GM18498 (cell line): ENCODE measurements around the gene ARFGEF3.

Source experiments
- ATAC-seq: cut with Tn5 transposase; IDR thresholded peaks from one replicate; pipeline ENCODE4 v1.9.1; 2021; ENCODE audit warnings: mild to moderate bottlenecking, moderate library complexity; ENCODE audit not compliant: unreplicated experiment

The ARFGEF3 gene

GRCh38 chr6:138162955-138163575 lies 1.3 kb downstream of the ARFGEF3 start:
- ATAC-seq, result no peak

- ATAC-seq, result no peak
Observed at GRCh38 chr6:138175596-138175995, 13.9 kb downstream of the ARFGEF3 start.

GRCh38 chr6:138176652-138177232 lies 15.0 kb downstream of the ARFGEF3 start:
- ATAC-seq, result no peak

GRCh38 chr6:138182939-138183789 lies 21.4 kb downstream of the ARFGEF3 start:
- no peak for ATAC-seq

GRCh38 chr6:138183790-138184134 lies 22.0 kb downstream of the ARFGEF3 start:
- ATAC-seq, result no peak

- ATAC-seq, result no peak
Observed at GRCh38 chr6:138184230-138184629, 22.5 kb downstream of the ARFGEF3 start.

- no peak for ATAC-seq
Observed at GRCh38 chr6:138187156-138187555, 25.4 kb downstream of the ARFGEF3 start.

- no peak for ATAC-seq
Observed at GRCh38 chr6:138188278-138188941, 26.7 kb downstream of the ARFGEF3 start.

- ATAC-seq, result no peak
Observed at GRCh38 chr6:138194287-138194686, 32.5 kb downstream of the ARFGEF3 start.

- no peak for ATAC-seq
Observed at GRCh38 chr6:138196122-138196738, 34.5 kb downstream of the ARFGEF3 start.

- ATAC-seq, result no peak
Observed at GRCh38 chr6:138197570-138197969, 35.8 kb downstream of the ARFGEF3 start.

GRCh38 chr6:138198430-138199091 lies 36.8 kb downstream of the ARFGEF3 start:
- no peak for ATAC-seq

- ATAC-seq, result no peak
Observed at GRCh38 chr6:138201836-138202235, 40.1 kb downstream of the ARFGEF3 start.

- no peak for ATAC-seq
Observed at GRCh38 chr6:138203315-138203714, 41.6 kb downstream of the ARFGEF3 start.

GRCh38 chr6:138204303-138204702 lies 42.6 kb downstream of the ARFGEF3 start:
- ATAC-seq, result no peak

- no peak for ATAC-seq
Observed at GRCh38 chr6:138204792-138205384, 43.1 kb downstream of the ARFGEF3 start.

GRCh38 chr6:138205437-138206094 lies 43.8 kb downstream of the ARFGEF3 start:
- no peak for ATAC-seq

- ATAC-seq, result no peak
Observed at GRCh38 chr6:138206862-138207261, 45.1 kb downstream of the ARFGEF3 start.

- no peak for ATAC-seq
Observed at GRCh38 chr6:138211048-138211581, 49.4 kb downstream of the ARFGEF3 start.
